SU-DHL-6 (cell line): ENCODE data around the gene TBRG1.
"Not testable (repeated sequence)": the region's sequence is repeated elsewhere in the genome, so short reads cannot be mapped to it uniquely, and the experiment has no call there.

Experiments used
- H2AFZ ChIP-seq: fragments of 200-600 bp; sonication (generic); 2 replicates; pipeline ENCODE4 v1.6.1; 2014; ENCODE audit warnings: low read depth, mild to moderate bottlenecking, moderate library complexity, mixed read lengths, antibody characterized with exemption, low read length; ENCODE audit not compliant: severe bottlenecking
- H3F3A ChIP-seq: fragments of 200-600 bp; shearing (Covaris generic); 2 replicates; pipeline ENCODE4 v1.6.0; 2016; ENCODE audit warnings: antibody characterized with exemption, mild to moderate bottlenecking; ENCODE audit not compliant: insufficient read depth
- H3K27ac ChIP-seq: fragments of 200-600 bp; sonication (generic); 2 replicates; pipeline ENCODE4 v1.5.1; 2016; ENCODE audit warnings: low read depth, mild to moderate bottlenecking, low read length, moderate library complexity, mixed read lengths
- H3K27me3 ChIP-seq: fragments of 200-600 bp; sonication (generic), shearing (Covaris generic); 2 replicates; pipeline ENCODE4 v1.6.0; 2014; ENCODE audit warnings: mild to moderate bottlenecking, low read length
- H3K36me3 ChIP-seq: fragments of 200-600 bp; sonication (generic); 2 replicates; pipeline ENCODE4 v1.6.1; 2014; ENCODE audit warnings: mild to moderate bottlenecking, low read length, mixed read lengths
- H3K4me2 ChIP-seq: fragments of 300-600, 200-600 bp; shearing (Covaris generic), sonication (generic); 2 replicates; pipeline ENCODE4 v1.6.0; 2014; ENCODE audit warnings: low read length, low read depth, mild to moderate bottlenecking; ENCODE audit not compliant: poor library complexity, severe bottlenecking
- H3K4me3 ChIP-seq: fragments of 200-600 bp; sonication (generic); 2 replicates; pipeline ENCODE4 v1.5.1; 2014; ENCODE audit warnings: antibody characterized with exemption, low read length, mild to moderate bottlenecking, mixed read lengths; ENCODE audit not compliant: insufficient read depth, poor library complexity, severe bottlenecking
- H3K79me2 ChIP-seq: fragments of 200-600 bp; sonication (generic); 2 replicates; pipeline ENCODE4 v1.6.1; 2014; ENCODE audit warnings: mild to moderate bottlenecking, low read length, moderate library complexity; ENCODE audit not compliant: insufficient read depth
- H3K9ac ChIP-seq: fragments of 200-600 bp; sonication (generic); 2 replicates; pipeline ENCODE4 v1.7.0; 2014; ENCODE audit warnings: mild to moderate bottlenecking, low read length
- H3K9me2 ChIP-seq: fragments of 200-600 bp; sonication (generic); replicated peaks from 2 replicates; pipeline ENCODE4 v1.6.1; 2014; ENCODE audit warnings: low read length; ENCODE audit not compliant: insufficient read depth
- H3K9me3 ChIP-seq: fragments of 200-600 bp; sonication (generic); 2 replicates; pipeline ENCODE4 v1.6.1; 2014; ENCODE audit warnings: low read length, mixed read lengths; ENCODE audit not compliant: insufficient read depth
- H4K20me1 ChIP-seq: fragments of 200-600 bp; sonication (generic); 2 replicates; pipeline ENCODE4 v1.6.1; 2014; ENCODE audit warnings: low read depth, mild to moderate bottlenecking, antibody characterized with exemption, low read length, moderate library complexity, mixed read lengths
- CTCF ChIP-seq: fragments of 200-600 bp; sonication (generic); IDR thresholded peaks from one replicate; pipeline ENCODE4 v1.5.1; 2017; ENCODE audit warnings: antibody characterized with exemption, mild to moderate bottlenecking, low read length, moderate library complexity; ENCODE audit not compliant: insufficient read depth, poor library complexity, severe bottlenecking
- EZH2phosphoT487 ChIP-seq: fragments of 200-600 bp; sonication (generic), shearing (Covaris generic); conservative IDR thresholded peaks from 2 replicates; pipeline ENCODE4 v1.6.1; 2018; ENCODE audit warnings: mild to moderate bottlenecking, antibody characterized with exemption, low read length, moderate library complexity, mixed read lengths

The TBRG1 gene

GRCh38 chr11:124602193-124602592 lies 20.5 kb upstream of the TBRG1 start:
- no peak for TF ChIP-seq EZH2phosphoT487
- no peak for TF ChIP-seq CTCF
- Histone ChIP-seq H2AFZ (no peak overlapping the region), H3K27ac (no peak overlapping the region), H3K4me2 (no peak overlapping the region), H4K20me1 (no peaks in the 10 kb centered on the region), H3K27me3 (no peaks in the 10 kb centered on the region), H3K9me3 (no peaks in the 10 kb centered on the region), H3K9ac (no peak overlapping the region), H3F3A (no peaks in the 10 kb centered on the region), H3K36me3 (no peaks in the 10 kb centered on the region), H3K4me3 (no peak overlapping the region), H3K9me2 (no peaks in the 10 kb centered on the region), H3K79me2 (no peaks in the 10 kb centered on the region)

- not testable (repeated sequence) for H3K27ac ChIP-seq, H3K9me3 ChIP-seq, H3F3A ChIP-seq, H3K36me3 ChIP-seq, H3K27me3 ChIP-seq, H3K9ac ChIP-seq, H3K9me2 ChIP-seq, H3K4me3 ChIP-seq, H4K20me1 ChIP-seq, H3K4me2 ChIP-seq, H2AFZ ChIP-seq, H3K79me2 ChIP-seq
Measured at GRCh38 chr11:124602723-124603122, 19.9 kb upstream of the TBRG1 start.

- Histone ChIP-seq H2AFZ (no peak overlapping the region), H3K9me3 (no peaks in the 10 kb centered on the region), H3K27me3 (no peaks in the 10 kb centered on the region), H3F3A (no peaks in the 10 kb centered on the region), H3K9me2 (no peaks in the 10 kb centered on the region), H3K79me2 (no peaks in the 10 kb centered on the region), H4K20me1 (no peaks in the 10 kb centered on the region), H3K4me2 (no peak overlapping the region), H3K9ac (no peak overlapping the region), H3K36me3 (no peaks in the 10 kb centered on the region), H3K4me3 (no peak overlapping the region), H3K27ac (no peak overlapping the region)
- TF ChIP-seq CTCF (no peak), EZH2phosphoT487 (no peak)
Measured at GRCh38 chr11:124605719-124606118, 16.9 kb upstream of the TBRG1 start.

- Histone ChIP-seq H3K27ac (no peak overlapping the region), H3K9me3 (no peaks in the 10 kb centered on the region), H3K4me3 (no peak overlapping the region), H3K27me3 (no peaks in the 10 kb centered on the region), H3F3A (no peaks in the 10 kb centered on the region), H3K4me2 (no peak overlapping the region), H3K9me2 (no peaks in the 10 kb centered on the region), H2AFZ (no peak overlapping the region), H3K36me3 (no peaks in the 10 kb centered on the region), H4K20me1 (no peaks in the 10 kb centered on the region), H3K9ac (no peak overlapping the region), H3K79me2 (no peaks in the 10 kb centered on the region)
- TF ChIP-seq CTCF (no peak), EZH2phosphoT487 (no peak)
Measured at GRCh38 chr11:124608147-124608546, 14.5 kb upstream of the TBRG1 start.
